ENCODE data around the gene TARS2.

TARS2 gene

GRCh38 chr1:150508982-150509381, 21.8 kb downstream of the TARS2 start:
- no peak for DNase-seq

DNA sequence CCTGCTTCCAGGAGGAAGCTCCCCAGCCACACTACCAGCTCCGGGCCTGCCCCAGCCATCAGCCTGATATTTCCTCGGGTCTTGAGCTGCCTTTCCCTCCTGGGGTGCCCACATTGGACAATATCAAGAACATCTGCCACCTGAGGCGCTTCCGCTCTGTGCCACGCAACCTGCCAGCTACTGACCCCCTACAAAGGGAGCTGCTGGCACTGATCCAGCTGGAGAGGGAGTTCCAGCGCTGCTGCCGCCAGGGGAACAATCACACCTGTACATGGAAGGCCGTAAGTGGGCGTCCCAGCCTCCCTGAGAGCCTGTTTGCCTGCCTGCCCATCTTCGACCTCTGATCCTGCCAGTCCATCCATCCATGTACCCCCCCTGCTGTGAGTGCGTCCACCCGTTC, 24.3 kb downstream of the TARS2 start:
- DNase-seq = peak; percentile 81

DNA sequence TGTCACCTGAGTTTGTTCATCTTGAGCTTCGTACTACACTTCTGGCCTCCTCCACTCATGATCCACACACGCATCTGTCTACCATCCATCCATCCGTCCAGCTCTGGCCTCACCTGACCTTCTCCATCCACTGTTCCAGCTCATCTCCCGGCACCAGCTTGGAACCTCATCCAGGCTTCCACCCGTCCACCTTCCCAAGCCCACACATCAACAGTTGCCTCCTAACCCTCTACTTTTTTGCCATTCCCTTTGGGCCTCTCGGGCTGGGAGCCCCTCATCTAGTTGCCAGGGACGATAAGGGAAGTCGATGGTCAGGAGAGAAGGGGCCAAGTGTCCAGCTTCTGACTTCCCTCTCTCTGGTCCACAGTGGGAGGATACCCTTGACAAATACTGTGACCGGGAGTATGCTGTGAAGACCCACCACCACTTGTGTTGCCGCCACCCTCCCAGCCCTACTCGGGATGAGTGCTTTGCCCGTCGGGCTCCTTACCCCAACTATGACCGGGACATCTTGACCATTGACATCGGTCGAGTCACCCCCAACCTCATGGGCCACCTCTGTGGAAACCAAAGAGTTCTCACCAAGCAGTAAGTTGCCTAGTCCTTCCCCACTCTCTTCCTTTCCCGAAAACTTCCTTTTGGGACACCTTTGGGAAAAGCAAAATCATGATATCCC, 24.9 kb downstream of the TARS2 start:
- no peak for DNase-seq

GRCh38 chr1:150512846-150513245, 25.6 kb downstream of the TARS2 start:
- no peak for DNase-seq

GRCh38 chr1:150513351-150513791, 26.2 kb downstream of the TARS2 start:
- DNase-seq = no peak

- DNase-seq = no peak
These were observed 27.0 kb downstream of the TARS2 start for GRCh38 chr1:150514260-150514659.

DNA sequence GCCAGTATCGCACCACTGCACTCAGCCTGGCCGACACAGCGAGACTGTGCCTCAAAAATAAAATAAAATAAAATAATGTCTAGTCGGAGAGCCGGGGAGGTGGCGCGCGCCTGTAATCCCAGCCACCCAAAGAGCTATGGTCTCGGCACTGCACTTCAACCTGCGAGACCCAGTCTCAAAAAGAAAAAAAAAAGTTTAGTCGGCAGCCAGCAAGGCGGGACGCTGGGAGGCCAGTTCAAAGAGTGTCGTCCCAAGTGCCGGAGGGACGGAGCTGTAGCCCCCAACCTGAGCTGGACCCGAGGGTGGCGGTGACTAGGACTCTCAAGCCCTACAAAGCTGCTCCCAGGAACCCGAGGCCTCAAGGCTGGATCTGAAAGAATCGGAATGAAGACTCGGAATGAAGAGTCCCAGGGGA, 27.7 kb downstream of the TARS2 start:
- DNase-seq = no peak

- DNase-seq = peak; percentile 91
These were observed 28.3 kb downstream of the TARS2 start, which contains the start of gene FALEC for GRCh38 chr1:150515328-150516049. TSS of gene FALEC (plus strand) at chr1:150515752.

- no peak for DNase-seq
These were observed 28.9 kb downstream of the TARS2 start for GRCh38 chr1:150516050-150516591.

DNA sequence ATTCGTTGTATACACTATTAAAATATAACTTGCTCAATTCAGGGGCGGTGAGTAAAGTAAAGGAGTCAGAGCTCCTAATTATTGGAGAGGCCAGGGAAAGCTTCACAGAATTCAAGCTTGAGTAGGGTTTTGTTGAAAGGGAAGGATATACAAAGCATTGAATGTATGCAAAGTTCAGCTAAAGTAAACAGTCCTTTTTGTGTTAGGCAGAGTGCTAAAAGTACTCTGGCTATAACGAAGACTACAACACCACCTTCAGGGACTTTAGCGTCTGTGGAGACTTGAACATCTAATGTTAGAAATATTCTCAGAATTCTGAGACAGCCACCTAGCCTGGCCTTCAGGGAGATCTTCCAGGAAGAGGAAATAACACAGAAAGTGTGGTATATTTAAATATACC, 29.4 kb downstream of the TARS2 start:
- no peak for DNase-seq

DNA sequence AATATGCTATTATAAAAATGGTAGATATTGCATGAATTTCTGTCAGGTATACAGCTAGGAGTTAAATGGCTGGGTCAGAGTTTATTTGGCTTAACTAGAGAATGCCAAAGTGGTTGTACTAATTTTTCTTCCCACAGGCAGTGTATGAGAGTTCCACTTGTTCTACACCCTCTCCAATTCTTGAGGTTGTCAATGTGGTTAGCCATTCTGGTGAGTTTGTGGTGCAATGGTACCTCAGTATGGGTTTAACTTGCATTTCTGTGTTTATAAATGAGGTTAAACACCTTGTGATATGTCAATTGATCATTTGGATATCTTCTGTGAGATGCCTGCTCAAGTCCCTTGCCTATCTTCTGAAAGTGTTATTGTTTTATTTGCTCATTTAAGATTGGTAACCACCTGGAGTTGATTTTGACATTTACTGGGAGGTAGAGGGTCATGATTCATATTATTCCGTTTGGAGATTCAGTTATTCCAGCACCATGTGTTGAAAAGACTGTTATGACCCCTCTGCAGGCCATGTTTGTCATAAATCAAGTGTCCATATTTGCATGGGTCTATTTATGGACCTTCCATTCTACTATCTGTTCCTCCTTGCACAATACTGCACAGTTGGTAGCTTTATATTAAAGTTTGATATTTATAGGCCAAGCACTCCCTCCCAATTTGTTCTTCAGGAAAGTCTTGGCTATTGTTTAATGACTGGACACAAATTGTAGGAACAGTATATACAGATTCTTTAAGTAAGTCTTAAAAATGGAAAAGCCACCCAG, 34.2 kb downstream of the TARS2 start:
- no peak for DNase-seq

DNA sequence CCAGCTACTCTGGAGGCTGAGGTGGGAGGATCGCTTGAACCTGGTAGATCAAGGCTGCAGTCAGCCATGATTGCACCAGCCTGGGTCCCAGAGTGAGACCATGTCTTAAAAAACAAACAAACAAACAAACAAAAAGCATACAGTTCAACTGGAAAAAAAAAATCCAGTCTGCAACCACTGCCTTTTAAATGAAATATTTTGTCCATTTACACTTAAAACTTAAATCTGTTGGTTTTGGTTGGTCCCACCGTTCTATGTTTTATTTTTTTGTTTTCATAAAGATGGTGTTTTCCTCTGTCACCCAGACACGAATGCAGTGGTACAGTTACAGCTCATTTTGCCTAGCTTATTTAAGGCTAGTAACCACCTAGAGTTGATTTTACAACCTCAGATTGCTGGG, 38.1 kb downstream of the TARS2 start:
- no peak for DNase-seq

GRCh38 chr1:150528196-150528595, 41.0 kb downstream of the TARS2 start:
- DNase-seq = no peak

DNA sequence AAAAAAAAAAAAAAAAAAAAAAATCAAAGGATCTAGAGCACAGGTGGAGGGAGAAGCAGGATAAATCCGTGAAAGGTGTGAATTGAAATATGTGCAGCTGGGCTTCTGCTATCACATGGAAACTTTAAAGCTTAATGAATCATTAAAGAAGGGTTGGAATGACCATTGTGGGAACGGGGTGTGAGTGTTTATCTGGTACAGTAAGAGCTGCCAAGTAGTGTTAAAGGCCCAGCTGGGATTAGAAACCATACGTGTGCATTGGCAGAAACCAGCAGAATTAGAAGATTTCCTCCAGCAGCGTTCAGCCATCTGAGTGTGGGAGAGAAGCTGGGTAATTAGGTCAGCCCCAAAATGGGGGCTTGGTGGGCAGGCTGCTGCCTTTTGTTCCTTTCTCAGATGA, 41.8 kb downstream of the TARS2 start:
- no peak for DNase-seq

GRCh38 chr1:150530491-150531159, 43.4 kb downstream of the TARS2 start:
- DNase-seq = no peak

DNA sequence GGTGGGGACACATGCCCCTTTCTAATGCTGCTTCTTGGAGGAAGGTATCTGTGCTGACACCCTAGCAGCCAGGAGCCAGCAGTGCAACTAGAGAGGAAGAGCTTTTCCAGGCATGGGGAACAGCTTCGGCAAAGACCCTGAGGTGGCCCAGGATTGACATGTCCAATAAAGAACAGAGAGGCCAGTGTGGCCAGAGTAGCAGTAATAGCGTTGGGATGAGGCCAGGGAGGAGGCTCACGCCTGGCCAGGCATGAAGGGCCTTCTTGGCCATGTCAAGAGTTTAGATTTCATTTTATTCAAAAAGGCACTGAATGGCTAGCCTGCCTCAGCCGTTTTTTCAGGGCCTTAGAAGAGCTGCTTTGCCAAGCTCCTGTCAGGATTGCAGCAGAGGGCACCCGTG, 45.6 kb downstream of the TARS2 start:
- no peak for DNase-seq

DNA sequence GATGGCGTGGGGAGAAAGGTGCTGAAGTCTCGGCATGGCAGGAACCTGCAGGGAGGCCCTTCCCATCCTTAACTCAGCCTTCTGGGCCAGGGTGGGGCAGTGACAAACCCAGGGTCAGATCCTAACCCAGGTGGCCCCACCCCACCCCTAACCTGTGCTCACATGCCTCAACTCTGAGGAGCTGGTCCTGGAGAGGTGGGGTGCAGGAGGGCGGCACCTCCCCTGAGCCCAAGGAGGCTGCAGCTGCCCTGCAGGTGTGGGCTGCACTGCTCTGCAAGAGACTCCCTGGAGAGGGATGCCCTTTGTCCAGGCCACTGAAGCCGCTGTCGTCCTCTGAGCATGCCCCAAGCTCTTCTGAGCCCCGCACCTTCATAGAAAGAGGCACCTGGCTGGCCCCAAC, 46.8 kb downstream of the TARS2 start:
- no peak for DNase-seq

- no peak for DNase-seq
These were observed 48.5 kb downstream of the TARS2 start for GRCh38 chr1:150535511-150536287.

GRCh38 chr1:150536836-150537731, 49.9 kb downstream of the TARS2 start:
- DNase-seq = no peak

DNA sequence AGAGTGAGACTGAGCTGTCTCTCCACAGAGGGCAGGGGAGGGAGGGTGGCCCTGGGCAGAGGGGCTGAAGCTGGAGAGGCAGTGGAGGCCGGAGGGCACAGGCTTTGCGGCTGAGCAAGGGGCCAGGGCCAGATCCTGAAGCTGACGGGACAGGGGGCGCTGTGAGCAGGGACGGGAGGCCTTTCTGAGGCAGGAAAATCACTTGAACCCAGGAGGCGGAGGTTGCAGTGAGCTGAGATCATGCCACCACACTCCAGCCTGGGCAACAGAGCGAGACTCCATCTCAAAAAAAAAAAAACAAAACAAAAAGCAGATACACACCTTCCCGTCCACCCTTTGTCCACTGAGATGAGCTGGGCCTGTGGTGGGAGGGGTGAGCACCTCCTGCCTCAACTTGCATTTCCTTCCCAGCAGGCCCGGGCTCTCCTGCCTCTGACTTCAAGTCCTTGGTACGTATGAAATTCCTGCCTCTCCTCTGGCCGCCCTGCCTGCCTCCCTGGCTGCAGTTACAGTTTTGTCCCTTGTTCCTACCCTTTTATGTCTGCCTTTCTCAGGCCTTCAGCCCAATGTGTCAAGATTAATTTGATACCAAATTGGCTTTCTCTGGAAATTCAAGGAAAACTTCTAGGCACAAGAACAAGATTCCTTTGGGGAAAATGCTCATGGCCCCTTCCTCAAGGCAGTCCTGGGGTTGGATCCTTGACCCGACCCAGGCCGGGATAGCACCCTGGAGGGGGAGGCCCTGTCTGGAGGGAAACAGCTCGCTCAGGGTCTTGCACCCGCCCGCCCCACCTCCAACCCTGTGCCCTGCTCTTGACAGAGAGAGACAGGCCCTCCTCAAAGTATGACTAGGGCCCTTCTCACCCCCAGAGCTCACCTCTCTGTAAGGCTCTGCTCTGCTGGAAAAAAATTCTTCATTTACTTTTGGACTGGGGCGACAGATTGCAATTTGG, 50.8 kb downstream of the TARS2 start:
- DNase-seq = no peak

Measured in NCI-H2081 treated with DMSO at 0.1 percent for 48 hours (cell line).